ENCODE results near the gene NPIPB2.

NPIPB2 gene

GRCh38 chr16:11901091-11901490, 40.8 kb downstream of the NPIPB2 start:
- DNase-seq (ENCODE audit: low spot score), result no peak

- no peak for DNase-seq (ENCODE audit: low spot score)
Measured at GRCh38 chr16:11896486-11897176, 45.2 kb downstream of the NPIPB2 start.

- no peak for DNase-seq (ENCODE audit: low spot score)
Measured at GRCh38 chr16:11893571-11893970, 48.3 kb downstream of the NPIPB2 start.

- DNase-seq (ENCODE audit: low spot score), result no peak
Measured at GRCh38 chr16:11892761-11893160, 49.1 kb downstream of the NPIPB2 start.

- no peak for DNase-seq (ENCODE audit: low spot score)
Measured at GRCh38 chr16:11890231-11890965, 51.4 kb downstream of the NPIPB2 start.

- DNase-seq (ENCODE audit: low spot score), result no peak
Measured at GRCh38 chr16:11886881-11887280, 55.0 kb downstream of the NPIPB2 start.

- no peak for DNase-seq (ENCODE audit: low spot score)
Measured at GRCh38 chr16:11884035-11884434, 57.8 kb downstream of the NPIPB2 start.

- DNase-seq (ENCODE audit: low spot score), result no peak
Measured at GRCh38 chr16:11880007-11880406, 61.8 kb downstream of the NPIPB2 start.

GRCh38 chr16:11877374-11877773, 64.5 kb downstream of the NPIPB2 start:
- DNase-seq (ENCODE audit: low spot score), result no peak
